Fibroblast of skin of right biceps (primary cell): ENCODE measurements around the gene TIFAB.

Source experiments
- DNase-seq: peaks from one replicate; pipeline ENCODE4 v3.0.0-alpha.2; 2013

The TIFAB gene

GRCh38 chr5:135456238-135457099 lies 4.3 kb upstream of the TIFAB start:
- peak; percentile 69 for DNase-seq

- no peak for DNase-seq
Measured at GRCh38 chr5:135455876-135456237, 3.7 kb upstream of the TIFAB start.

GRCh38 chr5:135454946-135455345 lies 2.8 kb upstream of the TIFAB start:
- DNase-seq: no peak

GRCh38 chr5:135453613-135454012 lies 1.5 kb upstream of the TIFAB start:
- no peak for DNase-seq

- no peak for DNase-seq
Measured at GRCh38 chr5:135451581-135452320, 400 bp downstream of the TIFAB start.

GRCh38 chr5:135450952-135451351 lies 1.2 kb downstream of the TIFAB start:
- no peak for DNase-seq

GRCh38 chr5:135450336-135450735 lies 1.8 kb downstream of the TIFAB start:
- DNase-seq: no peak

- no peak for DNase-seq
Measured at GRCh38 chr5:135449644-135450043, 2.5 kb downstream of the TIFAB start.

GRCh38 chr5:135448791-135449507 lies 3.2 kb downstream of the TIFAB start:
- peak; percentile 50 for DNase-seq

- DNase-seq: no peak
Measured at GRCh38 chr5:135448071-135448739, 3.9 kb downstream of the TIFAB start.

- no peak for DNase-seq
Measured at GRCh38 chr5:135447298-135447929, 4.7 kb downstream of the TIFAB start, which contains the start of gene DCANP1. Gene DCANP1 (minus strand): TSS chr5:135447348. CDS start chr5:135447108, 240 bp downstream.

GRCh38 chr5:135446615-135447014 lies 5.5 kb downstream of the TIFAB start:
- DNase-seq: no peak

- DNase-seq: no peak
Measured at GRCh38 chr5:135446206-135446605, 5.9 kb downstream of the TIFAB start.

GRCh38 chr5:135445306-135445985 lies 6.7 kb downstream of the TIFAB start:
- DNase-seq: peak; percentile 29

GRCh38 chr5:135444881-135445280 lies 7.3 kb downstream of the TIFAB start:
- no peak for DNase-seq

- no peak for DNase-seq
Measured at GRCh38 chr5:135444360-135444759, 7.8 kb downstream of the TIFAB start.

- DNase-seq: peak; percentile 38
Measured at GRCh38 chr5:135443161-135443960, 8.8 kb downstream of the TIFAB start.

- DNase-seq: no peak
Measured at GRCh38 chr5:135442431-135443160, 9.6 kb downstream of the TIFAB start.

- no peak for DNase-seq
Measured at GRCh38 chr5:135441919-135442318, 10.2 kb downstream of the TIFAB start.

GRCh38 chr5:135441350-135441831 lies 10.8 kb downstream of the TIFAB start:
- DNase-seq: no peak
